Activated naive CD4-positive, alpha-beta T cell treated with anti-CD3 and anti-CD28 coated beads, Interleukin-2, amount 50 U/mL, for 24 hours (primary cell): ENCODE measurements around the gene MGST1.
"Not testable (repeated sequence)": the region's sequence is repeated elsewhere in the genome, so short reads cannot be mapped to it uniquely, and the experiment has no call there.

Experiments used
- H3K27ac Mint-ChIP-seq: one replicate; pipeline ENCODE4 v1.8.0; 2021; ENCODE audit warnings: mild to moderate bottlenecking, mixed read lengths
- H3K27me3 Mint-ChIP-seq: one replicate; pipeline ENCODE4 v1.8.0; 2021; ENCODE audit warnings: mixed read lengths
- H3K36me3 Mint-ChIP-seq: one replicate; pipeline ENCODE4 v1.8.0; 2021; ENCODE audit warnings: mixed read lengths
- H3K4me1 Mint-ChIP-seq: one replicate; pipeline ENCODE4 v1.8.0; 2021; ENCODE audit warnings: mixed read lengths
- H3K4me3 Mint-ChIP-seq: one replicate; pipeline ENCODE4 v1.8.0; 2021; ENCODE audit warnings: mild to moderate bottlenecking, mixed read lengths
- H3K9me3 Mint-ChIP-seq: one replicate; pipeline ENCODE4 v1.8.0; 2021; ENCODE audit warnings: mixed read lengths

Gene MGST1

GRCh38 chr12:16335838-16336237 lies 11.6 kb upstream of the MGST1 start:
- Mint-ChIP-seq H3K27ac (no peak overlapping the region), H3K4me3 (no peak overlapping the region), H3K27me3 (no peaks in the 10 kb centered on the region), H3K9me3 (peaks cover 12% of the 10 kb centered on the region), H3K36me3 (no peaks in the 10 kb centered on the region), H3K4me1 (no peaks in the 10 kb centered on the region)

GRCh38 chr12:16344269-16344668 lies 3.2 kb upstream of the MGST1 start:
- Mint-ChIP-seq H3K4me1 (no peaks in the 10 kb centered on the region), H3K36me3 (no peaks in the 10 kb centered on the region), H3K27me3 (peaks cover 18% of the 10 kb centered on the region), H3K9me3 (peaks cover 12% of the 10 kb centered on the region), H3K27ac (no peak overlapping the region), H3K4me3 (no peak overlapping the region)

- peaks cover 12% of the 10 kb centered on the region for H3K9me3 Mint-ChIP-seq
- H3K4me1 Mint-ChIP-seq = no peaks in the 10 kb centered on the region
- H3K27me3 Mint-ChIP-seq = peaks cover 18% of the 10 kb centered on the region
- no peak overlapping the region for H3K4me3 Mint-ChIP-seq
- no peak overlapping the region for H3K27ac Mint-ChIP-seq
- no peaks in the 10 kb centered on the region for H3K36me3 Mint-ChIP-seq
Measured at GRCh38 chr12:16345105-16345504, 2.3 kb upstream of the MGST1 start.

GRCh38 chr12:16346958-16347357 lies 487 bp upstream of the MGST1 start:
- Mint-ChIP-seq H3K4me3 (no peak overlapping the region), H3K4me1 (no peaks in the 10 kb centered on the region), H3K27me3 (peaks cover 18% of the 10 kb centered on the region), H3K27ac (no peak overlapping the region), H3K36me3 (no peaks in the 10 kb centered on the region), H3K9me3 (peaks cover 11% of the 10 kb centered on the region)

- H3K4me3 Mint-ChIP-seq = no peak overlapping the region
- no peaks in the 10 kb centered on the region for H3K9me3 Mint-ChIP-seq
- no peak overlapping the region for H3K27ac Mint-ChIP-seq
- no peaks in the 10 kb centered on the region for H3K36me3 Mint-ChIP-seq
- peaks cover 17% of the 10 kb centered on the region for H3K27me3 Mint-ChIP-seq
- no peaks in the 10 kb centered on the region for H3K4me1 Mint-ChIP-seq
Measured at GRCh38 chr12:16348435-16349130, 1.1 kb downstream of the MGST1 start.

- Mint-ChIP-seq H3K4me1 (no peaks in the 10 kb centered on the region), H3K27me3 (peaks cover 17% of the 10 kb centered on the region), H3K9me3 (no peaks in the 10 kb centered on the region), H3K36me3 (no peaks in the 10 kb centered on the region), H3K4me3 (no peak overlapping the region), H3K27ac (no peak overlapping the region)
Measured at GRCh38 chr12:16349131-16349460, 1.7 kb downstream of the MGST1 start.

GRCh38 chr12:16350682-16351081 lies 3.2 kb downstream of the MGST1 start:
- H3K9me3 Mint-ChIP-seq = no peaks in the 10 kb centered on the region
- H3K36me3 Mint-ChIP-seq = no peaks in the 10 kb centered on the region
- no peak overlapping the region for H3K4me3 Mint-ChIP-seq
- H3K4me1 Mint-ChIP-seq = no peaks in the 10 kb centered on the region
- no peak overlapping the region for H3K27ac Mint-ChIP-seq
- H3K27me3 Mint-ChIP-seq = peaks cover 15% of the 10 kb centered on the region

GRCh38 chr12:16352481-16352880 lies 5.0 kb downstream of the MGST1 start:
- Mint-ChIP-seq H3K27ac (no peak overlapping the region), H3K36me3 (no peaks in the 10 kb centered on the region), H3K4me1 (no peaks in the 10 kb centered on the region), H3K27me3 (peaks cover 8% of the 10 kb centered on the region), H3K9me3 (no peaks in the 10 kb centered on the region), H3K4me3 (no peak overlapping the region)

- H3K9me3 Mint-ChIP-seq = peaks cover 4% of the 10 kb centered on the region
- no peaks in the 10 kb centered on the region for H3K36me3 Mint-ChIP-seq
- no peaks in the 10 kb centered on the region for H3K27me3 Mint-ChIP-seq
Measured at GRCh38 chr12:16358878-16359277, 11.4 kb downstream of the MGST1 start.

GRCh38 chr12:16359512-16360491 lies 12.4 kb downstream of the MGST1 start:
- no peaks in the 10 kb centered on the region for H3K27me3 Mint-ChIP-seq
- no peak overlapping the region for H3K4me3 Mint-ChIP-seq
- H3K27ac Mint-ChIP-seq = no peak overlapping the region
- peaks cover 4% of the 10 kb centered on the region for H3K9me3 Mint-ChIP-seq
- no peaks in the 10 kb centered on the region for H3K4me1 Mint-ChIP-seq
- H3K36me3 Mint-ChIP-seq = no peaks in the 10 kb centered on the region

More at GRCh38 chr12:16358878-16359277, 11.4 kb downstream of the MGST1 start:
- H3K4me3 Mint-ChIP-seq = no peak overlapping the region
- no peaks in the 10 kb centered on the region for H3K4me1 Mint-ChIP-seq
- H3K27ac Mint-ChIP-seq = no peak overlapping the region

GRCh38 chr12:16361142-16361783 lies 13.8 kb downstream of the MGST1 start:
- H3K9me3 Mint-ChIP-seq = peaks cover 4% of the 10 kb centered on the region
- H3K36me3 Mint-ChIP-seq = no peaks in the 10 kb centered on the region
- no peaks in the 10 kb centered on the region for H3K27me3 Mint-ChIP-seq
- H3K27ac Mint-ChIP-seq = no peak overlapping the region
- no peaks in the 10 kb centered on the region for H3K4me1 Mint-ChIP-seq
- H3K4me3 Mint-ChIP-seq = no peak overlapping the region

GRCh38 chr12:16362550-16362949 lies 15.1 kb downstream of the MGST1 start:
- no peaks in the 10 kb centered on the region for H3K27me3 Mint-ChIP-seq
- no peak overlapping the region for H3K27ac Mint-ChIP-seq
- H3K36me3 Mint-ChIP-seq = no peaks in the 10 kb centered on the region
- H3K4me1 Mint-ChIP-seq = no peaks in the 10 kb centered on the region
- no peak overlapping the region for H3K4me3 Mint-ChIP-seq
- H3K9me3 Mint-ChIP-seq = peaks cover 4% of the 10 kb centered on the region

- Mint-ChIP-seq H3K36me3 (no peaks in the 10 kb centered on the region), H3K4me1 (no peaks in the 10 kb centered on the region), H3K4me3 (no peak overlapping the region), H3K27ac (no peak overlapping the region), H3K27me3 (no peaks in the 10 kb centered on the region), H3K9me3 (no peaks in the 10 kb centered on the region)
Measured at GRCh38 chr12:16369156-16369555, 21.7 kb downstream of the MGST1 start.

GRCh38 chr12:16370096-16370495 lies 22.7 kb downstream of the MGST1 start:
- no peaks in the 10 kb centered on the region for H3K27me3 Mint-ChIP-seq
- H3K27ac Mint-ChIP-seq = no peak overlapping the region
- no peaks in the 10 kb centered on the region for H3K4me1 Mint-ChIP-seq
- H3K4me3 Mint-ChIP-seq = no peak overlapping the region
- H3K9me3 Mint-ChIP-seq = no peaks in the 10 kb centered on the region
- no peaks in the 10 kb centered on the region for H3K36me3 Mint-ChIP-seq

GRCh38 chr12:16382652-16383312 lies 35.3 kb downstream of the MGST1 start:
- H3K9me3 Mint-ChIP-seq, H3K27me3 Mint-ChIP-seq, H3K4me1 Mint-ChIP-seq, H3K36me3 Mint-ChIP-seq, H3K27ac Mint-ChIP-seq, H3K4me3 Mint-ChIP-seq: not testable (repeated sequence)
